H1 (cell line): Measurements from ENCODE around the gene RPTOR. TPM values are rescaled to one million over a fixed set of nuclear protein-coding genes. Genes with fewer than 3 reads are reported as not detected.

ENCODE experiments used
- CTCF ChIA-PET: fragments of 300-600 bp; sonication (Branson Sonifier 250); formaldehyde crosslinking; loops from one replicate; lab custom pipeline; 2021; ENCODE audit not compliant: partially characterized antibody; lab: Charles Lee
- POLR2A ChIA-PET: fragments of 300-600 bp; sonication (Branson Sonifier 250); formaldehyde crosslinking; loops from one replicate; lab custom pipeline; 2021; ENCODE audit warnings: inconsistent platforms; ENCODE audit not compliant: partially characterized antibody; lab: Charles Lee
- DNase-seq, 2 experiments: peaks; one replicate each; pipeline versions ENCODE4 v3.0.0 to v3.0.0-alpha.2; 2010 to 2022; ENCODE audit warnings: low spot score in 2 of 2, low read depth in 1 of 2, mixed read lengths in 1 of 2
- FAIRE-seq: peaks from 2 replicates; lab custom pipeline; 2011; peaks lifted over from hg19 to GRCh38; lab: Jason Lieb, UNC
- H2AFZ ChIP-seq: 2 replicates; pipeline ENCODE4 v1.8.1; 2012; ENCODE audit warnings: low read length, inconsistent platforms
- H2AK5ac ChIP-seq: 2 replicates; pipeline ENCODE4 v1.6.1; 2013; ENCODE audit warnings: low read depth, low read length
- H2BK120ac ChIP-seq: replicated peaks from 2 replicates; pipeline ENCODE3; 2013; ENCODE audit warnings: low read depth, low read length, inconsistent platforms
- H2BK12ac ChIP-seq: 2 replicates; pipeline ENCODE4 v1.6.1; 2013; ENCODE audit warnings: low read depth, low read length
- H2BK15ac ChIP-seq: 2 replicates; pipeline ENCODE4 v1.6.1; 2013; ENCODE audit warnings: low read length
- H2BK20ac ChIP-seq: 2 replicates; pipeline ENCODE4 v1.6.1; 2013; ENCODE audit warnings: low read length
- H2BK5ac ChIP-seq: 2 replicates; pipeline ENCODE4 v1.6.1; 2013; ENCODE audit warnings: low read depth, low read length
- H3K14ac ChIP-seq: 2 replicates; pipeline ENCODE4 v1.6.1; 2013; ENCODE audit warnings: inconsistent platforms; ENCODE audit not compliant: insufficient read length
- H3K18ac ChIP-seq: 2 replicates; pipeline ENCODE4 v1.6.1; 2013; ENCODE audit warnings: low read length; ENCODE audit errors: extremely low read depth
- H3K23ac ChIP-seq: 2 replicates; pipeline ENCODE4 v1.6.1; 2013; ENCODE audit warnings: inconsistent platforms; ENCODE audit not compliant: insufficient read length
- H3K23me2 ChIP-seq: 2 replicates; pipeline ENCODE4 v1.6.1; 2013; ENCODE audit warnings: low read depth, low read length
- H3K27ac ChIP-seq: 2 replicates; pipeline ENCODE4 v1.6.1; 2011; ENCODE audit warnings: low read depth, low read length, inconsistent platforms
- H3K27me3 ChIP-seq, 4 experiments: replicated peaks in 1 of 4; 1 replicate in 1 of 4; 2 replicates in 3 of 4; pipeline versions ENCODE4 v1.6.1 to v1.8.1; 2011 to 2013; ENCODE audit warnings: low read length in 3 of 4, mild to moderate bottlenecking in 3 of 4, inconsistent platforms in 2 of 4, mixed read lengths in 2 of 4, moderate library complexity in 1 of 4; ENCODE audit not compliant: control insufficient read depth in 3 of 4, insufficient read depth in 3 of 4; ENCODE audit errors: extremely low read depth in 1 of 4
- H3K36me3 ChIP-seq, 4 experiments: 2 replicates each; pipeline versions ENCODE4 v1.6.1 to v1.8.1; 2011 to 2013; ENCODE audit warnings: mild to moderate bottlenecking in 4 of 4, low read length in 3 of 4, moderate library complexity in 2 of 4, control low read depth in 1 of 4, inconsistent platforms in 1 of 4; ENCODE audit not compliant: insufficient read depth in 4 of 4, control insufficient read depth in 2 of 4
- H3K4ac ChIP-seq: replicated peaks from 2 replicates; pipeline ENCODE3; 2013; ENCODE audit warnings: low read length, low read depth, mixed read lengths, inconsistent platforms; ENCODE audit not compliant: insufficient read length
- H3K4me1 ChIP-seq, 4 experiments: replicated peaks in 1 of 4; 1 replicate in 1 of 4; 2 replicates in 3 of 4; pipeline versions ENCODE4 v1.6.1 to v1.8.1; 2011 to 2013; ENCODE audit warnings: low read length in 3 of 4, inconsistent platforms in 2 of 4, mixed read lengths in 1 of 4; ENCODE audit not compliant: insufficient read depth in 4 of 4, control insufficient read depth in 3 of 4
- H3K4me2 ChIP-seq, 2 experiments: 2 replicates each; pipeline versions ENCODE4 v1.6.1 to v1.8.1; 2011 to 2013; ENCODE audit warnings: low read depth in 2 of 2, low read length in 2 of 2, control low read depth in 1 of 2, inconsistent platforms in 1 of 2, mild to moderate bottlenecking in 1 of 2; ENCODE audit not compliant: insufficient read depth in 1 of 2
- H3K4me3 ChIP-seq, 4 experiments: fragments of 200-600, 300-600 bp in 1 of 4; sonication (generic), shearing (Covaris generic), sonication (Bioruptor Twin) in 1 of 4; 2 replicates each; pipeline versions ENCODE4 v1.5.1 to v1.8.1; 2011 to 2016; ENCODE audit warnings: low read length in 4 of 4, low read depth in 3 of 4, control low read depth in 2 of 4, inconsistent platforms in 2 of 4, mild to moderate bottlenecking in 2 of 4, mixed read lengths in 1 of 4, moderate library complexity in 1 of 4; ENCODE audit not compliant: insufficient read depth in 2 of 4; ENCODE audit errors: extremely low read depth in 1 of 4
- H3K56ac ChIP-seq: replicated peaks from 2 replicates; pipeline ENCODE3; 2013; ENCODE audit warnings: low read depth, mild to moderate bottlenecking, mixed read lengths, low read length, inconsistent platforms; ENCODE audit not compliant: insufficient read length
- H3K79me1 ChIP-seq: 2 replicates; pipeline ENCODE4 v1.6.1; 2013; ENCODE audit warnings: low read depth, low read length, control low read depth
- H3K79me2 ChIP-seq, 2 experiments: 2 replicates each; pipeline versions ENCODE4 v1.6.1 to v1.8.1; 2012 to 2013; ENCODE audit warnings: low read length in 2 of 2, mild to moderate bottlenecking in 2 of 2, inconsistent platforms in 1 of 2; ENCODE audit not compliant: insufficient read depth in 2 of 2, control insufficient read depth in 1 of 2
- H3K9ac ChIP-seq, 4 experiments: replicated peaks in 1 of 4; 1 replicate in 1 of 4; 2 replicates in 3 of 4; pipeline versions ENCODE4 v1.6.1 to v1.8.1; 2011 to 2013; ENCODE audit warnings: low read depth in 3 of 4, low read length in 3 of 4, control low read depth in 2 of 4, mild to moderate bottlenecking in 2 of 4, moderate library complexity in 2 of 4, inconsistent platforms in 1 of 4; ENCODE audit errors: extremely low read depth in 1 of 4
- H3K9me3 ChIP-seq, 2 experiments: 2 replicates each; pipeline versions ENCODE4 v1.6.1 to v1.8.1; 2012 to 2013; ENCODE audit warnings: mild to moderate bottlenecking in 2 of 2, moderate library complexity in 2 of 2, control low read depth in 1 of 2, inconsistent platforms in 1 of 2, low read depth in 1 of 2, low read length in 1 of 2, mixed read lengths in 1 of 2; ENCODE audit not compliant: insufficient read depth in 2 of 2
- H4K20me1 ChIP-seq, 2 experiments: replicated peaks in 1 of 2; 2 replicates each; pipeline versions ENCODE3 to v1.8.1; 2011 to 2013; ENCODE audit warnings: inconsistent platforms in 2 of 2, low read length in 2 of 2, mild to moderate bottlenecking in 1 of 2; ENCODE audit not compliant: insufficient read depth in 2 of 2, control insufficient read depth in 1 of 2
- H4K5ac ChIP-seq: 2 replicates; pipeline ENCODE4 v1.6.1; 2013; ENCODE audit warnings: low read length, low read depth, mixed read lengths, inconsistent platforms; ENCODE audit not compliant: insufficient read length
- H4K8ac ChIP-seq: 2 replicates; pipeline ENCODE4 v1.8.0; 2013; ENCODE audit warnings: mild to moderate bottlenecking, moderate library complexity, low read length, inconsistent platforms; ENCODE audit not compliant: insufficient read depth; ENCODE audit errors: extremely low read depth
- H4K91ac ChIP-seq: replicated peaks from 2 replicates; pipeline ENCODE3; 2013; ENCODE audit warnings: low read length, mixed read lengths, inconsistent platforms; ENCODE audit not compliant: insufficient read length
- ATF3 ChIP-seq: IDR thresholded peaks from 2 replicates; pipeline ENCODE4 v1.6.1; 2011; ENCODE audit warnings: low read depth, mild to moderate bottlenecking, low read length; ENCODE audit not compliant: insufficient read depth
- CHD1 ChIP-seq: IDR thresholded peaks from 2 replicates; pipeline ENCODE4 v1.6.1; 2012; ENCODE audit warnings: low read depth, low read length, improper control_type of control experiment
- GABPA ChIP-seq: IDR thresholded peaks from 2 replicates; pipeline ENCODE4 v1.6.1; 2011; ENCODE audit warnings: mild to moderate bottlenecking, low read length, moderate library complexity, borderline replicate concordance; ENCODE audit not compliant: insufficient read depth
- JUN ChIP-seq: IDR thresholded peaks from 2 replicates; pipeline ENCODE4 v1.6.1; 2011; ENCODE audit warnings: low read depth, mild to moderate bottlenecking, improper control_type of control experiment, low read length
- POLR2A ChIP-seq, 2 experiments: IDR thresholded peaks; 1 replicate in 1 of 2; 2 replicates in 1 of 2; pipeline ENCODE4 v1.6.1; 2011; ENCODE audit warnings: low read depth in 2 of 2, low read length in 2 of 2, mild to moderate bottlenecking in 2 of 2; ENCODE audit errors: control extremely low read depth in 1 of 2
- RNF2 ChIP-seq: fragments of 200-900, 300-1000 bp; sonication (generic); IDR thresholded peaks from 2 replicates; pipeline ENCODE4 v1.7.1; 2016; ENCODE audit warnings: borderline replicate concordance, low read depth, mild to moderate bottlenecking, antibody characterized with exemption, low read length; ENCODE audit not compliant: poor library complexity, severe bottlenecking; ENCODE audit errors: missing control alignments
- RXRA ChIP-seq: IDR thresholded peaks from 2 replicates; pipeline ENCODE4 v1.6.1; 2011; ENCODE audit warnings: low read depth, mild to moderate bottlenecking, low read length, moderate library complexity; ENCODE audit not compliant: insufficient read depth
- SP1 ChIP-seq: IDR thresholded peaks from 2 replicates; pipeline ENCODE4 v1.6.1; 2011; ENCODE audit warnings: low read depth, low read length
- TAF1 ChIP-seq: IDR thresholded peaks from 2 replicates; pipeline ENCODE4 v1.6.1; 2011; ENCODE audit warnings: mild to moderate bottlenecking, low read depth, low read length
- TBP ChIP-seq: IDR thresholded peaks from 2 replicates; pipeline ENCODE4 v1.6.1; 2011; ENCODE audit warnings: low read depth, low read length, improper control_type of control experiment
- USF2 ChIP-seq: IDR thresholded peaks from 2 replicates; pipeline ENCODE4 v1.6.1; 2011; ENCODE audit warnings: low read length, improper control_type of control experiment
- WGBS, 2 experiments: shearing (Covaris generic) in 1 of 2; methylation state at CpG; one replicate each; pipeline versions ENCODE4 v1.1.6 to v1.1.7; 2013 to 2015; ENCODE audit warnings: low lambda C conversion rate in 2 of 2, mixed read lengths in 2 of 2, inconsistent platforms in 1 of 2, low coverage in 1 of 2, missing lambda C conversion rate in 1 of 2; ENCODE audit not compliant: insufficient replicate concordance in 2 of 2, insufficient coverage in 1 of 2, insufficient read length in 1 of 2; ENCODE audit errors: extremely low coverage in 1 of 2, missing lambda C conversion rate in 1 of 2; 5-methylcytosine and 5-hydroxymethylcytosine counted together
- polyA plus RNA-seq, 7 experiments: library from polyadenylated mRNA; depleted of rRNA in 3 of 7; stranded (reverse) in 5 of 7; unstranded in 2 of 7; fragments of >200 nt in 5 of 7; fragments of 200-250 nt in 2 of 7; gene quantifications; 1 replicate in 5 of 7; 2 replicates in 1 of 7; 4 replicates in 1 of 7; pipeline versions ENCODE4 v1.2.1 to v1.2.3, GENCODE V29; 2011 to 2013; ENCODE audit warnings: missing spikeins in 2 of 7, mixed read lengths in 2 of 7
- total RNA-seq: library from RNA; stranded (reverse); fragmentation: NEBNext Ultra II Directional; extraction: Animal tissue kit (Norgen Biotek cat#: 25700); gene quantifications from 2 replicates; pipeline ENCODE4 v1.2.1, GENCODE V29; 2021

RPTOR gene
- total and polyA plus RNA-seq, 2 of the 8 experiments (the other 6 are each of a cell fraction or from before 2014, with no cell fraction given): 6.9 to 28.7 TPM

GRCh38 chr17:80876950-80877728 lies 332.5 kb downstream of the RPTOR start:
- Histone ChIP-seq H3K79me1 (no peaks in the 10 kb centered on the region), H3K9ac (no peak overlapping the region), H3K23me2 (peaks cover 2% of the 10 kb centered on the region; the same call in 1 of the 2 replicates), H3K14ac (no peak overlapping the region), H4K91ac (peak overlapping the region; percentile 53), H2AK5ac (no peak overlapping the region), H2BK5ac (no peak overlapping the region), H3K18ac (no peak overlapping the region; the same call in 1 of the 2 replicates), H2AFZ (no peak overlapping the region), H2BK120ac (no peak overlapping the region), H2BK20ac (no peak overlapping the region), H3K56ac (no peak overlapping the region), H3K36me3 (0 out of 8 replicates have a peak, but pooled peaks cover 0 to 2% (median 0%) of the 10 kb centered on the region in 4 experiments), H3K27ac (no peak overlapping the region), H3K4me2 (no peak overlapping the region), H4K8ac (peak overlapping the region; percentile 52; the same call in 1 of the 2 replicates), H3K79me2 (no peaks in the 10 kb centered on the region), H3K23ac (no peak overlapping the region), H2BK15ac (no peak overlapping the region; the same call in 1 of the 2 replicates), H3K4me3 (no peak overlapping the region), H3K4me1 (peaks cover 4 to 35% (median 22%) of the 10 kb centered on the region in 4 experiments), H4K20me1 (no peaks in the 10 kb centered on the region), H3K9me3 (no peaks in the 10 kb centered on the region), H2BK12ac (no peak overlapping the region), H3K4ac (peak overlapping the region; percentile 75), H3K27me3 (no peaks in the 10 kb centered on the region), H4K5ac (no peak overlapping the region)
- CTCF ChIA-PET: interaction anchor here (0.7 kb wide), 1 partner anchor 228 kb away, joined by 3 read pairs; no protein-coding TSS in a partner anchor
- POLR2A ChIA-PET: no interaction called here
- FAIRE-seq (no peak), DNase-seq (no peak)
- 92% methylated on average over 29 of the region's 32 CpGs; no CpG with 5 or more reads in 1 of the 2 experiments for WGBS, 2 experiments
- no peak for TF ChIP-seq SP1
- no peak for TF ChIP-seq RXRA
- TF ChIP-seq GABPA: no peak
- no peak for TF ChIP-seq JUN
- TF ChIP-seq RNF2: no peak
- no peak for TF ChIP-seq TAF1
- no peak for TF ChIP-seq TBP
- no peak for TF ChIP-seq USF2
- TF ChIP-seq ATF3: no peak
- no peak for TF ChIP-seq CHD1
- no peak for TF ChIP-seq POLR2A (IDR thresholded peaks at IDR 0.05; ENCODE audit: control extremely low read depth in 1 of 2, low read depth in 2 of 2, low read length in 2 of 2)
